Measurements from ENCODE around the gene DNM1.

- TF ChIP-seq GATA2 (IDR thresholded peaks at IDR 0.05; ENCODE audit: low read depth, low read length) (no peak), GATA3 (IDR thresholded peaks at IDR 0.05; ENCODE audit: low read depth, low read length) (no peak)
Measured at GRCh38 chr9:128206484-128206883, 3.3 kb downstream of the DNM1 start.
